Endothelial cell of umbilical vein (primary cell): ENCODE measurements around the gene ADAM17. TPM values are rescaled to one million over a fixed set of nuclear protein-coding genes. Genes with fewer than 3 reads are reported as not detected.
"Not testable (repeated sequence)": the region's sequence is repeated elsewhere in the genome, so short reads cannot be mapped to it uniquely, and the experiment has no call there.

Experiments used
- BruUV-seq: library from RNA; stranded (reverse); fragments of 400-500 nt; replicated peaks from 2 replicates; lab custom pipeline; 2021; lab: Mats Ljungman, UMichigan
- CTCF ChIA-PET: fragments of 300-600, 350-600 bp; sonication (Branson Sonifier 250); formaldehyde crosslinking; loops from one replicate; lab custom pipeline; 2021; ENCODE audit warnings: antibody characterized with exemption, inconsistent platforms; lab: Charles Lee
- POLR2A ChIA-PET: fragments of 300-600, 350-600 bp; sonication (Branson Sonifier 250); formaldehyde crosslinking; loops from one replicate; lab custom pipeline; 2021; ENCODE audit warnings: antibody characterized with exemption, inconsistent platforms; lab: Charles Lee
- DNase-seq: peaks from one replicate; pipeline ENCODE4 v3.0.0-alpha.2; 2011; ENCODE audit warnings: low read depth, low spot score
- FAIRE-seq: peaks from 2 replicates; lab custom pipeline; 2011; peaks lifted over from hg19 to GRCh38; lab: Jason Lieb, UNC
- H2AFZ ChIP-seq: 2 replicates; pipeline ENCODE4 v1.6.0; 2012; ENCODE audit warnings: low read depth, low read length, control low read depth, inconsistent platforms
- H3K27ac ChIP-seq: 2 replicates; pipeline ENCODE4 v1.5.1; 2011; ENCODE audit warnings: low read depth, mild to moderate bottlenecking, control low read depth, low read length, moderate library complexity; ENCODE audit not compliant: insufficient read depth
- H3K27me3 ChIP-seq, 2 experiments: 2 replicates each; pipeline versions ENCODE4 v1.6.0 to v1.6.1; 2011; ENCODE audit warnings: low read length in 2 of 2, mixed read lengths in 1 of 2; ENCODE audit not compliant: control insufficient read depth in 2 of 2, insufficient read depth in 2 of 2
- H3K36me3 ChIP-seq, 2 experiments: 2 replicates in 1 of 2; 3 replicates in 1 of 2; pipeline ENCODE4 v1.5.1; 2011; ENCODE audit warnings: low read length in 2 of 2, mild to moderate bottlenecking in 1 of 2, moderate library complexity in 1 of 2; ENCODE audit not compliant: control insufficient read depth in 2 of 2, insufficient read depth in 2 of 2; ENCODE audit errors: extremely low read depth in 1 of 2
- H3K4me1 ChIP-seq: 3 replicates; pipeline ENCODE4 v1.5.1; 2011; ENCODE audit warnings: mild to moderate bottlenecking, low read length; ENCODE audit not compliant: control insufficient read depth, insufficient read depth; ENCODE audit errors: extremely low read depth
- H3K4me2 ChIP-seq: 2 replicates; pipeline ENCODE4 v1.6.1; 2011; ENCODE audit warnings: low read length, control low read depth, mixed read lengths; ENCODE audit not compliant: insufficient read depth
- H3K4me3 ChIP-seq, 3 experiments: fragments of 200-600 bp in 1 of 3; sonication (generic), shearing (Covaris generic) in 1 of 3; replicated peaks in 1 of 3; 2 replicates each; pipeline ENCODE4 v1.5.1; 2011 to 2016; ENCODE audit warnings: control low read depth in 3 of 3, low read length in 3 of 3, mild to moderate bottlenecking in 2 of 3, inconsistent platforms in 1 of 3, low read depth in 1 of 3, moderate library complexity in 1 of 3; ENCODE audit not compliant: insufficient read depth in 1 of 3
- H3K79me2 ChIP-seq: 2 replicates; pipeline ENCODE4 v1.6.0; 2012; ENCODE audit warnings: low read length, inconsistent platforms; ENCODE audit not compliant: control insufficient read depth, insufficient read depth
- H3K9ac ChIP-seq: replicated peaks from 2 replicates; pipeline ENCODE3; 2011; ENCODE audit warnings: low read length, control low read depth; ENCODE audit not compliant: insufficient read depth; ENCODE audit errors: extremely low read depth
- H3K9me1 ChIP-seq: replicated peaks from 3 replicates; pipeline ENCODE4 v1.6.0; 2011; ENCODE audit warnings: mild to moderate bottlenecking, low read length; ENCODE audit not compliant: control insufficient read depth, insufficient read depth; ENCODE audit errors: extremely low read depth
- H3K9me3 ChIP-seq: replicated peaks from 2 replicates; pipeline ENCODE4 v1.5.1; 2012; ENCODE audit warnings: low read length, inconsistent platforms; ENCODE audit not compliant: control insufficient read depth, insufficient read depth
- H4K20me1 ChIP-seq: replicated peaks from 2 replicates; pipeline ENCODE3; 2011; ENCODE audit warnings: mild to moderate bottlenecking, low read length; ENCODE audit not compliant: control insufficient read depth, insufficient read depth; ENCODE audit errors: extremely low read depth
- JUN ChIP-seq: IDR thresholded peaks from 2 replicates; pipeline ENCODE4 v1.6.1; 2011; ENCODE audit warnings: borderline replicate concordance, low read depth; ENCODE audit not compliant: insufficient read length, insufficient read depth
- dilution Hi-C: fragments of 300-500 bp; cut with MboI; formaldehyde crosslinking; loops from one replicate; pipeline ENCODE4 v1.15.0; 2019; ENCODE audit warnings: low sequenced_read_pairs; ENCODE audit not compliant: extremely low pct_ligation_motif_present
- intact Hi-C: fragments of 100-400 bp; cut with micrococcal nuclease; formaldehyde crosslinking; loops from one replicate; pipeline ENCODE4 v1.10.0; 2022
- polyA plus RNA-seq, 4 experiments: library from polyadenylated mRNA; depleted of rRNA in 3 of 4; stranded (reverse) in 3 of 4; unstranded in 1 of 4; fragments of >200 nt; gene quantifications; 2 replicates each; pipeline versions ENCODE4 v1.2.1 to v1.2.3, GENCODE V29; 2011 to 2012; ENCODE audit warnings: missing spikeins in 1 of 4
- total RNA-seq: library from RNA; stranded (reverse); gene quantifications from 2 replicates; pipeline ENCODE4 v1.2.3, GENCODE V29; 2021

The ADAM17 gene
- total and polyA plus RNA-seq, 2 donors (not counting 3 experiments of a cell fraction or from before 2014, with no cell fraction given) = 10.6 to 57.1 TPM

DNA sequence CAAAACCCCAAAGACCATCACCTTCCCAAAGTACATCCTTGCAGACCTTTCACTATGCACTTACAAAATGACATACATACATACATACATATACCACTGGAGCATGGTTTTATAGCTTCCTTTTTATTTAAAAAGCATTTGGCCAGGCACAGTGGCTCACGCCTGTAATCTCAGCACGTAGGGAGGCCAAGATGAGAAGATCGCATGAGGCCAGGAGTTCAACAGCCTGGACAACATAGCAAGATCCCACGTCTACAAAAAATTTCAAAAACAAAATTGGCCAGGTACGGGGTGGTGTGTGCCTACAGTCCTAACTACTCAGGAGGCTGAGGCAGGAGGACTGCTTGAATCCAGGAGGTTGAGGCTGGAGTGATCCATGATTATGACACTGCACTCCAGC is 29.9 kb upstream of the ADAM17 start:
- H3K27me3 ChIP-seq = no peaks in the 10 kb centered on the region
- no peak overlapping the region for H3K4me2 ChIP-seq
- POLR2A ChIA-PET = no interaction called here
- H3K79me2 ChIP-seq = peaks cover 37% of the 10 kb centered on the region
- H3K36me3 ChIP-seq = peaks cover 7 to 19% of the 10 kb centered on the region in 2 experiments
- no TSS peak for BruUV-seq
- CTCF ChIA-PET = no interaction called here
- H3K9me1 ChIP-seq = no peaks in the 10 kb centered on the region
- H3K9ac ChIP-seq = no peak overlapping the region
- no peaks in the 10 kb centered on the region for H3K9me3 ChIP-seq
- H3K4me3 ChIP-seq = no peak overlapping the region
- DNase-seq = no peak
- H3K27ac ChIP-seq = no peak overlapping the region
- no peaks in the 10 kb centered on the region for H3K4me1 ChIP-seq
- intact Hi-C loops = no loop called here
- FAIRE-seq = no peak
- H4K20me1 ChIP-seq = no peaks in the 10 kb centered on the region
- dilution Hi-C loops = no loop called here
- H2AFZ ChIP-seq = no peak overlapping the region
- no peak for TF ChIP-seq JUN

GRCh38 chr2:9584902-9585301 is 29.3 kb upstream of the ADAM17 start:
- peaks cover 32% of the 10 kb centered on the region for H3K79me2 ChIP-seq
- dilution Hi-C loops, BruUV-seq, H3K27me3 ChIP-seq, H3K9me1 ChIP-seq, CTCF ChIA-PET, DNase-seq, intact Hi-C loops, H3K4me1 ChIP-seq, H3K9me3 ChIP-seq, H4K20me1 ChIP-seq, POLR2A ChIA-PET, H3K27ac ChIP-seq, H3K4me2 ChIP-seq, H2AFZ ChIP-seq, H3K9ac ChIP-seq, H3K4me3 ChIP-seq, FAIRE-seq: not testable (repeated sequence)
- peaks cover 7 to 19% of the 10 kb centered on the region in 2 experiments for H3K36me3 ChIP-seq
